Kidney (tissue), 14 donors: Measurements from ENCODE around the gene SOHLH1. TPM values are rescaled to one million over a fixed set of nuclear protein-coding genes. Genes with fewer than 3 reads are reported as not detected.

Source experiments
- DNase-seq, 5 donors: peaks; one replicate each; pipeline ENCODE4 v3.0.0-alpha.2; 2013 to 2020
- FAIRE-seq: peaks from 2 replicates; lab custom pipeline; 2012; peaks lifted over from hg19 to GRCh38; lab: Jason Lieb, UNC
- H3K27ac ChIP-seq, 2 donors: one replicate each; pipeline ENCODE4 v1.7.0; 2013; ENCODE audit warnings: low read depth in 2 of 2, low read length in 2 of 2, inconsistent platforms in 1 of 2
- H3K27me3 ChIP-seq: one replicate; pipeline ENCODE4 v1.7.1; 2013; ENCODE audit warnings: low read length, inconsistent platforms; ENCODE audit not compliant: control insufficient read depth, insufficient read depth
- H3K36me3 ChIP-seq, 3 donors: one replicate each; pipeline versions ENCODE4 v1.7.0 to v1.7.1; 2013; ENCODE audit warnings: low read length in 3 of 3, control low read depth in 1 of 3, inconsistent platforms in 1 of 3; ENCODE audit not compliant: insufficient read depth in 3 of 3, control insufficient read depth in 2 of 3
- H3K4me1 ChIP-seq, 3 donors: one replicate each; pipeline versions ENCODE4 v1.7.0 to v1.7.1; 2013; ENCODE audit warnings: low read length in 3 of 3, inconsistent platforms in 1 of 3, low read depth in 1 of 3; ENCODE audit not compliant: control insufficient read depth in 2 of 3, insufficient read depth in 2 of 3
- H3K4me3 ChIP-seq, 3 donors: one replicate each; pipeline versions ENCODE4 v1.7.0 to v1.8.1; 2013; ENCODE audit warnings: low read length in 3 of 3, control low read depth in 1 of 3, inconsistent platforms in 1 of 3
- H3K9ac ChIP-seq, 3 donors: one replicate each; pipeline versions ENCODE4 v1.7.0 to v1.7.1; 2013; ENCODE audit warnings: low read length in 3 of 3, control low read depth in 1 of 3, inconsistent platforms in 1 of 3
- H3K9me3 ChIP-seq, 3 donors: one replicate each; pipeline versions ENCODE4 v1.7.0 to v1.7.1; 2013; ENCODE audit warnings: low read length in 3 of 3, control low read depth in 1 of 3, inconsistent platforms in 1 of 3; ENCODE audit not compliant: control insufficient read depth in 2 of 3, insufficient read depth in 1 of 3
- intact Hi-C: fragments of 100-400 bp; cut with DNase I; formaldehyde crosslinking; loops from one replicate; pipeline ENCODE4 v1.11.1; 2022
- polyA plus RNA-seq: library from polyadenylated mRNA; stranded (reverse); fragments of 350-450 nt; fragmentation: Illumina TruSeq; extraction: RNeasy Lipid Tissue Mini Kit (QIAGEN cat#74804); gene quantifications from one replicate; pipeline ENCODE4 v1.2.3, GENCODE V29; 2014; ENCODE audit warnings: low read depth, low replicate concordance; ENCODE audit not compliant: insufficient read depth
- total RNA-seq: library from RNA; stranded (reverse); fragmentation: NEBNext Ultra II Directional; extraction: Animal tissue kit (Norgen Biotek cat#: 25700); gene quantifications from one replicate; pipeline ENCODE4 v1.2.1, GENCODE V29; 2021
- TF ChIP-seq, protein P1 (sequence below): IDR thresholded peaks from 3 replicates; pipeline ENCODE4 v1.5.1; 2012; ENCODE audit warnings: mild to moderate bottlenecking, moderate library complexity, borderline replicate concordance; ENCODE audit not compliant: insufficient read depth; ENCODE audit errors: extremely low read depth
- donor health status: control.
- donor health status: control.
- donor health status: control.
- donor health status: control.
- donor health status: control.
- donor health status: DM: yes; HTN: yes; CAD: no.
- donor health status: Normal renal cell carcinoma (clear cell type).

SOHLH1 gene
- total and polyA plus RNA-seq, 2 donors from 2014 or later = not detected

DNA sequence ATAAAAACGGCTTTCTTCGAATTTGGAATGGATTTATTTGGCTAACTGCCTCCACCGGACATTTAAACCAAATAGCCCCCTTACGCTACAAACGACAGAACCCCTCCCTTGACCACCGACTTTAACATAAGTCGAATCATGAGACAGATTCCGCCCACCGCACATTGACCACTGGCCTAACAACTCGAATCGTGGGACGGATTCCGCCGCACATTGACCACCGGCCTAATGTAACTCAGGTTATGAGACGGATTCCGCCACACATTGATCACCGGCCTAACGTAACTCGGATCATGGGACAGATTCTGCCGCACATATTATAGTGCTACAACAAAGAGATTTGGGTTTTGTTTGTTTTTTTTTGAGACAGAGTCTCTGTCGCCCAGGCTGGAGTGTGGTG lies 38.9 kb downstream of the SOHLH1 start:
- no peak for DNase-seq
- Histone ChIP-seq H3K9ac (no peak overlapping the region), H3K9me3 (no peaks in the 10 kb centered on the region), H3K27me3 (no peaks in the 10 kb centered on the region), H3K36me3 (no peaks in the 10 kb centered on the region), H3K27ac (no peak overlapping the region), H3K4me1 (no peaks in the 10 kb centered on the region), H3K4me3 (no peak overlapping the region)
- no peak for FAIRE-seq
- intact Hi-C loops = no loop called here
- TF ChIP-seq, protein P1, sequence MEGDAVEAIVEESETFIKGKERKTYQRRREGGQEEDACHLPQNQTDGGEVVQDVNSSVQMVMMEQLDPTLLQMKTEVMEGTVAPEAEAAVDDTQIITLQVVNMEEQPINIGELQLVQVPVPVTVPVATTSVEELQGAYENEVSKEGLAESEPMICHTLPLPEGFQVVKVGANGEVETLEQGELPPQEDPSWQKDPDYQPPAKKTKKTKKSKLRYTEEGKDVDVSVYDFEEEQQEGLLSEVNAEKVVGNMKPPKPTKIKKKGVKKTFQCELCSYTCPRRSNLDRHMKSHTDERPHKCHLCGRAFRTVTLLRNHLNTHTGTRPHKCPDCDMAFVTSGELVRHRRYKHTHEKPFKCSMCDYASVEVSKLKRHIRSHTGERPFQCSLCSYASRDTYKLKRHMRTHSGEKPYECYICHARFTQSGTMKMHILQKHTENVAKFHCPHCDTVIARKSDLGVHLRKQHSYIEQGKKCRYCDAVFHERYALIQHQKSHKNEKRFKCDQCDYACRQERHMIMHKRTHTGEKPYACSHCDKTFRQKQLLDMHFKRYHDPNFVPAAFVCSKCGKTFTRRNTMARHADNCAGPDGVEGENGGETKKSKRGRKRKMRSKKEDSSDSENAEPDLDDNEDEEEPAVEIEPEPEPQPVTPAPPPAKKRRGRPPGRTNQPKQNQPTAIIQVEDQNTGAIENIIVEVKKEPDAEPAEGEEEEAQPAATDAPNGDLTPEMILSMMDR = no peak

DNA sequence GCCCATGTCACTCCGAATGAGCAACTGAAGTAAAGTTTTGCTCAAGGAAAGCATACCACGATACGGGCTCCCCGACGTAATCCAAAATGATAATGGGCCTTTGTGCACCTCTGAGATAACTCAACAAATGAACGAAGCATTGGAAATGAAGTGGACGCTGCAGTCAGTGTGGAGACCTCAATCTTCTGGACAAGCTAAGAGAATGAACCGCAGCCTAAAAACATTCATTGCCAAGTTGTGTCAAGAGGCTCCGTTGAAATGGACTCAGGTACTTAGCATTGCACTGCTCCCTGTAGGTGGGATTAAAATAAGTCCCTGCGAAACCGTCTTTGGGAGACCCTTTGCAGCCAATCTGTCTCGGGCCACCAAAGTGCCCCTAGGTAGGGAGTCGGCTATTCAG lies 40.0 kb downstream of the SOHLH1 start:
- Histone ChIP-seq H3K9ac (no peak overlapping the region), H3K27me3 (no peaks in the 10 kb centered on the region), H3K36me3 (no peaks in the 10 kb centered on the region), H3K4me3 (no peak overlapping the region), H3K9me3 (no peaks in the 10 kb centered on the region), H3K4me1 (no peaks in the 10 kb centered on the region), H3K27ac (no peak overlapping the region)
- TF ChIP-seq, protein P1 = no peak
- no peak for DNase-seq
- FAIRE-seq = no peak
- intact Hi-C loops = no loop called here

DNA sequence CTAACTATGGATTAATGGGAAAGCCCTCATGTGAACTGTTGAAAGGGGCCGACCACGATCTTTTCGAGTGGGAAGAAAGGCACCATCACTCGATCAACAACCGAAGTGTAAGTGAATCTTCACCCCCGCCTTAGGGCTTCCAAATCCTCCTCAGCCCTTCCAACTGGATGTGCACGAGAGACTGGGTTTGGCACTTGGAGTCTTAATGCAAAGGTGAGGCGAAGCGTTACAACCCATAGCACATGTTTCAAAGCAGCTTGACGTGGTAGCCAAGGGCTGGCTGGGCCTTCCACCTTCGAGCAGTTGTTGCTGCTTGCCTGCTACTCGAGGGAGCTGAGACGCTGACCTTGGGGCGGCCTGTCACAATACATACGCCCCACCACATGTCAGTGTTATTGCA lies 41.9 kb downstream of the SOHLH1 start:
- Histone ChIP-seq H3K27me3 (no peaks in the 10 kb centered on the region), H3K9ac (no peak overlapping the region), H3K27ac (no peak overlapping the region), H3K36me3 (no peaks in the 10 kb centered on the region), H3K4me1 (no peaks in the 10 kb centered on the region), H3K9me3 (no peaks in the 10 kb centered on the region), H3K4me3 (no peak overlapping the region)
- TF ChIP-seq, protein P1 = no peak
- intact Hi-C loops = no loop called here
- no peak for DNase-seq
- no peak for FAIRE-seq

DNA sequence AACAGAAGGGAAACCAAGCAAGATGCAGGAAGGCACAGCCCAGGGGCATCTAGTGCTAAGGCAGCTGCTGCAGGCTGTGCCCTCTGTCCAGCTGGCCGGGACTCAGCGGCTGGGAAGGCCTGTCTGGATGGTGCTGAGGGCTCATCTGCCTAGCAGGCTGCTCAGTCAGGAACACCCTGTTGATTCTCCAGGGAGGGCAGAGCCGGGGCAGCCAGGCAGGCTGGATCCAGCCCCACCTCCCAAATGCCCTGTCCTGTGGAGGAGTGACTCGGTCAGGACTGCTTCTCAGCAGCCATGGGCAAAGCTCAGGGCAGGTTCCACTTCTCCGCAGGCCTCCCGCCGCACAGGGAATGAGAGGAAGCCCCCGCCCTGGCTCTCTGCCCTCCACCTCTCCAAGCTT lies 44.0 kb downstream of the SOHLH1 start:
- DNase-seq (peak in 1 of 5 donors; percentile 55), FAIRE-seq (no peak)
- no peaks in the 10 kb centered on the region for H3K4me1 ChIP-seq
- H3K27ac ChIP-seq = no peak overlapping the region
- intact Hi-C loops = no loop called here
- peaks cover 0 to 3% (median 0%) of the 10 kb centered on the region in 3 donors for H3K9me3 ChIP-seq
- no peaks in the 10 kb centered on the region for H3K27me3 ChIP-seq
- no peak overlapping the region for H3K9ac ChIP-seq
- no peak overlapping the region for H3K4me3 ChIP-seq
- H3K36me3 ChIP-seq = no peaks in the 10 kb centered on the region
- TF ChIP-seq, protein P1 = no peak
